Activated naive CD4-positive, alpha-beta T cell (primary cell): Measurements from ENCODE around the gene RETSAT.
A peak's percentile ranks its signal among the peaks of the same experiment; 100 is the strongest.
"Not testable (repeated sequence)": the region's sequence is repeated elsewhere in the genome, so short reads cannot be mapped to it uniquely, and the experiment has no call there.

Source experiments
- DNase-seq, 4 experiments: peaks; one replicate each; lab custom pipeline; 2025; lab: John Stamatoyannopoulos, UW

RETSAT gene

DNA sequence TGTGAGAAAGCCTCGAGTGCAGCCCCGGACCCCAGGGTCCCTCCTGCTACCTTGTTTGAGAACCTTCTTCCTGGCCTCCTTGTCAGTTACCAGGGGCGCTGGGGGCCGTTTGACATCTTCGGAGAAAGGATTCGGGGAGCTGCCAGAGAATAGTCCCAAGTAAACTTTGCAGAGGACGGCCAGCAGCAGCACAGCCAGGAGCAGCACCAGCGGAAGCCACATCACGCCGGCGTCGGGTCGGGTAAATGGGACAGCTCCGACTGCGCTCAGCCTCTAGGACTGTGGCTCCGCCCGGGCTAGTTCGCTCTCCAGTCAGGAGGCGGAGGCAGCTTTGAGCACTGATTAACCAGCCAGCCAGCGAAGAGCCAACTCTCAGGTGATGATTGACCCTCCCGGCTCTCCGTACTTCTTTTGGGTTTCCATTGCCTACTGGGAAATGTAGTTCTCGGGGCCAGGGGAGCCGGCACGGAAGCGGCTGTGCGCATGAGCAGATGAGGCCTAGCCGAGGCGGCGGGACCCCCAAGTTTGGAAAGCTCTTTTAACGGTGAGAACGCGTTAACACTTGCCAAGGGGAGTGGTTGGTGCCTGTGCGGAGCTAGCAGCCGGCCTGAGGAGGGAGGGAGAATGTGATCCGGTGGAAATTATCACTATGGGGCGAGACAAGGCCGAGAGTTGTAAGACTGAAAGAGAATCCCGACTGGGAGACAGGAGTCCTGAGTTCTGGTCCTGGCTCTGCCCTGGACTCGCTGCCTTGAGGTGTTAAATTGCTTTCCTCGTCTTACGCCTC, at the start of gene RETSAT, which contains the start of gene ELMOD3:
TSS of gene RETSAT (minus strand) at position 243 of the 787 bp plus-strand sequence. CDS start at position 222, 21 bp downstream.
TSS of gene ELMOD3 (plus strand) at position 484 of the 787 bp plus-strand sequence. CDS start 2,430 bp downstream, outside the sequence.
- peak; percentile 81 to 87 (median 83) for DNase-seq

DNA sequence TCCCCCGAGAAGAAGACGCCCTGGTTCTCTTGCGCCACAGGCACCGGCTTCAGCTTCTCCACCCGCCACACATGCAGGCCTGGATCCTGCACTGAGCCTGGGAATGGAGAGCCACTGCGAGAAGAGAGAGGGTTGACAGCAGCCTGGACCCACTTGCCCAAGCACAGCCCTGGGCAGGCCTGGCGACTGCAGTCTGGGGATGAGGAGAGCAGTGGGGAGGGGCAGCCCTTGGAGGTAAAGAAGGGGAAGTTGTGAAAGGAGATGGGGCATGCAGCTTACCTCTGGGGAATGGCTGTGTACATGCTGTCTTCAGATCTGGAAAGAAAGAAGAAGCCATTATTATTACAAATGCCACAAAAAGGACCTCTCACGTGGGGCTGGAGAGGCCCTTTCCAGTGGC, 47.5 kb upstream of the RETSAT start:
- no peak for DNase-seq

DNA sequence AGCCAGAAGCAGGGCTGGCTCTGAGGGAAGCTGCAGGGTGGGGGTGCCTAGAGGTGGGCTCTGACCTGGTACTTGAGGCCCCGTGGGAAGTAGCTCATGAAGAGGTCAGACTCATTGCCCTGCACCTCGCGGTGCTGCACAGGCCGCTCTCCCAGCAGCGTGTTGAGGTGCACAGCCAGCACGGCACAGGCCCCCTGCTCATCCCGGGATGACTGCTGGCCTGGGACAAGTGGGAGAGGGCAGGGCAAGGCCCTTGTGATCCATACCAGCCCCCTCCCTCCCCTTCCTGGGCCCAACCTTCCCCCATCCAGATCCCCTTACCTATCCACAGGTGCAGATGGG, 47.1 kb upstream of the RETSAT start:
- no peak for DNase-seq

DNA sequence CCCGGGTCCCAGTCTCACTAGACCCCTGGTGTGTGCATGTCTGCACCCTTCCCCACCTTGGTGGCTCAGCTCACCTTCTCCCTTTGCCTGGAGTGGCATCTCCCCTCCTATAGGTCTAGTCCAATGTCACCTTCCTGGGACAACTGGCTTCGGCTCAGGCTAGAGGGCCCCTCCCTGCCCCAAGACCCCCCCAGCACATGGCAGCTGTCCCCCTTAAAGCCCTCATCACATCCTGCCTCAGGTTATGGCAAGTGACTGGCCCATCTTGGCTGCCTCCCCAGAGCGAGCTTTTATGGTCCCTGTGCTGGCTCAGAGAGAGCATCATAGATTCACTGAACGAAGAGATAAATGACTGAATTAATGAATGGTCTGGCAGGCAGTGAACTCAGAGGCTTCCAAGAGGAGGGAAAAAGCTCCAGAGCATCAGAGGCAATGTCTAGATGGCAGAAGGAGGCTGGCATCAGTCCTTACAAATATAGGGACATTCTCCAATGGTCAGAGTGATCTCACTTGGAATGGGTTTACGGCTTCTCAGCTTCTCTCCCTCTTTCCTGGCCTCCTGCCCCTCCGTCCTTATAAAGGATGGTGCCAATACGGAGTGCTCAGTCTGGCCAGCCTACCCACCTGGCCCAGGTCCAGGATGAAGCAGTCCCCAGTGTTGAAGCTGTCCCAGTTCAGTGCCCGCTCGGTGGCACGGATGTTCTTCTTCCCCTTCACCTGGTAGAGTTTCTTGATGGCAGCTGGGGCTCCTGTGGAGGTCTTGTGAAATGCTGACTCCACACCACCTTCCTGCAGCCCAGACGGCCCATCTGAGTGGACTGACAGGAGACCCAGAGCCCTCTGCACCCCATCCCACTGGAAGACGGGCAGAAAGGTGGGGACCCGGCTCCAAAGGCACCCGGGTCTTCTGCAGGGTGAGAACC, 46.5 kb upstream of the RETSAT start:
- no peak for DNase-seq

DNA sequence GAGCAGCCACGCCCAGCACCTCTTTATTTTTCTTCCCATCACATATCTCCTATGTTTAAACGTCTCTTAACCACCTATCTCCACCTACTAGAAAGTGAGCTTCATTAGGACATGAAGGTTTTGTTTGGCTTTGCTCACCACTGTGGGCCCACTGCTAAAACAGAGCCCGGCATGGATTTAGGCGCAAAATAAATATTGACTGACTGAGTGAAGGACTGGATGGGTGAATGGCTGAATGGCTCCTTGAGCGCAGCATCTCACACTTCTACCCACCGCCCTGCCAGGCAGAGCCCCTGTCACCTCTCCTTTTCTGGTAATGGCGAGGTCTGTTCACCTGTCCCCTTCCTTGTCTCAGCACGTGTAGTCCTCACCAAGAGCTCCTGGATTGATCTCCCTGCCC, 45.7 kb upstream of the RETSAT start:
- DNase-seq = no peak

DNA sequence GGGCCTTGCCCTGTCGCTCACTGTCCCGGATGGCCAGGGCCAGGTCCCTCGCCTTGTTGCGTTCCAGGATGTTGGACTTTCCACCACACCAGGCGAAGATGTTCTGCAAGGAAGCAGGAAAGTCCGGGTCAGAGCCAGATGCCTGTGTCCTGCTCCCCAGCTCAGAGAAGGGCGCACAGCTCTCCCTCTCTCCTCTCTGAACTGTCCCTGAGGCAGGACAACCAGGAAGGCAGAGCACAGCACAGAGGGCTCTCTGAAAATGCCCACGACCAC, 44.8 kb upstream of the RETSAT start:
- no peak for DNase-seq

DNA sequence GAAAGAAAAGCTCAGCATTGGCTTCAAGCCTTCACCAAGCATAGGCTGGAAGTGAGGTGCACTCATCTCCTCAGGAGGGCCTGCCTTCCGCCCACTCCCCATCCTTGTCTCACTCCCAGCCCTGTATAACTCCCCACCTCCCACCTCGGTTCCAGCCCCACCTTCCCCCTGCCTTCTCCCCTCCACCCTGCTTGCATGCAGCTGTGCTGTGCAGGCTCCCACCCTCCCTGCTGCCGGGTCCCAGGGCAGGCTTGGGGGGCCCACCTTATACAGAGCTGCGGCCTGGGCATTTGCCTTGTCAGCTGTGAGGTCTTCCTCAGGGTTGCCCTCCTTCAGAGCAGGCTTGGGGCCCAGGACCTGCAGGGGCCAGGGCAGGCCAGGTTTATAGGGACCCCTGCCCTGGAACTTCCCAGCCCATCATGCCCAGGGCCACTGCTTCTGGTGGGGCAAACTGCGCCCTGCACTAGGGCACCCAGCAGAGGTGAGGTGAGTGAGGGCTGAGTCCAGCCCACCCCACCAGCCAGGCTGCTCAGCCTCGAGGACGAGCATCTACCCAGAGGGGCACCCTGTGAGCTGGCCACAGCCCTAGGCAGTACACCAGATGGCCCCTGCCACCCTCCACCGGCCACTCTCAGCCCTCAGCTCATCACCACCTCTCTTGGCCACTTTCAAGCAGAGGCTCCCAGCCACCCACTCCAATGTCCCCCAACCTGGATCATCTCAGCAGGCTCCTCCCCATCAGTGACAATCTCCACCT, 44.3 kb upstream of the RETSAT start:
- no peak for DNase-seq

DNA sequence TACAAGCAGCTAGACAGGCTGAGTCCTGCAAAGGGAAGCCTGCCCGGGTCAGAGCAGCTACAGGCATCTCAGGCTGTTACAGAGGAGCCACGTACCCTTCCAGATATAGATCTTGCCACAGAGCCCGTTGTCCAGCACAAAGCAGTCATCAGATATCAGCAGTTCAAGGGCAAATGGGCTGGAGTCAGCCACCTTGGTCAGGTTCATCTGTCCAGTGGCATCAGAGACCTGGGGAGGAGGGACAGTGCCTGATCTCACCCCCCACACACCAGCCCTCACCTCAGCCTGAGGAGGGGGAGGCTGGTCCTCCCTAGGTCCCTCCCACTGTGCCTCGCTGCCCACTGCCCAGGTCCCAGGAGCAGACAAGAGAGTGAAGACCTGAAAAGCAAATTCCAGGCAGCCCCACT, 43.6 kb upstream of the RETSAT start:
- DNase-seq = no peak

DNA sequence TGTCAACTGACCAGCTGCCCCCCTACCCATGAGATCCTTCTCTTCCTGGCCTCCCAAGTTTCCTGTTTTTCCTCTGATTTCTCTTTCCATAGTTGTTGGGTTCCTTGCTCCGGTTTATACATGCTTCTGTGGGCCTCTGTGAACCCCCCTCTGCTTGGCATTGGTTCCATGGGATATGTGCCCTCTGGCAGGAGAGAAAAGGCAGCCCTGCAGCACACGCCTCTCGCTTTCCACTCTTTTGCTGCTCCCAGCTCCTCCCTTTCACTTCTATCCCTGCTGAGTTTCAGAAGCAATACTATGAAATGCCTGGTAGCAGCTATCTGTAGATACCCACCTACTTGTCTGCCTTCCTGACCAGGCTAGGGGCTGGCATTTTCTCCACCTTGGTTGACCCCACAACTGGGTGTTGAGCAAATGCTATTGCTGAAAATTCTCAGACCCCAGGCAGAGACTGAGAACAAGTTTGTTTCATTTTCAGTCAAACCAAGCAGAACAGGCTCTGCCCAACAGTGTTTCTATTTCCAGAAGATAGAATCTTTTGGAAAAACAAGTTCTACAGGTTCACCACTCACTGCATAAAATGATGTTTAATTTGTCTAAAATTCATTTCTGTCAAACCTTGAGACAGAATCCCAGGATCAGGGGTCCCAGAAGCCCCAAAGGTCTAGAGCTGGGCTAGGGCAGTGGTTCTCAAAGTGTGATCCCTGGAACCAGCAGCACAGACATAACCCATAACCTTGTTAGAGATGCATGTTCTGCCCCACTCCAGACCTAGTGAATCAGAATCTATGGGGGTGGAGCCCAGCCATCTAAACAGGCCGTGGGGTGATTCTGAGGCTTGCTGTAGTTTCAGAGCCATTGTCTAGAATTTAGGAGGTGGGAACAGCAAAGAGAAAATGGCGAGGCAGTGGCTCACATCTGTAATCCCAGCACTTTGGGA, 42.5 kb upstream of the RETSAT start:
- DNase-seq = no peak

DNA sequence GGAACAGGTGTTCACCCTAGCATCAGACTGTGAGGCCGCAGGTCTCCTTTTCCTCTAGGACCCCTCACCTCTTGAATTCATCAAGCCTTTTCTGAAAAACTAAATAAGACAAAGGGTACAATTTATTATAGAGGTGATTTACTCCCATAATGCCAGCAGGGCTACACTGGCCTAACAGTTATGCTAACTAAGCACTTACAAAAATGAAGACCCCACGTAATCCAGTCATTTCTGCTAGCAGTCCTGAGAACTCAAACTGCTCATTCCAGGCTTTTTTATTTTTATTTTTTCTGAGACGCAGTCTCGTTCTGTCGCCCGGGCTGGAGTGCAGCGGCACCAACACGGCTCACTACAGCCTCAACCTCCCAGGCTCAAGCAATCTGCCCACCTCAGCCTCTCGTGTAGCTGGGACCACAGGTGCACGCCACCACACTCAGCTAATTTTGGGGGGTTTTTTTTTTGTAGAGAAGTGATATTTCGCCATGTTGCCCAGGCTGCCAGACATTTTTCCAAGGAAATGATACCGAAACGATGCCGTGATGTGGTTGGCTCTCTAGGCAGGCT, 41.7 kb upstream of the RETSAT start:
- DNase-seq = no peak

DNA sequence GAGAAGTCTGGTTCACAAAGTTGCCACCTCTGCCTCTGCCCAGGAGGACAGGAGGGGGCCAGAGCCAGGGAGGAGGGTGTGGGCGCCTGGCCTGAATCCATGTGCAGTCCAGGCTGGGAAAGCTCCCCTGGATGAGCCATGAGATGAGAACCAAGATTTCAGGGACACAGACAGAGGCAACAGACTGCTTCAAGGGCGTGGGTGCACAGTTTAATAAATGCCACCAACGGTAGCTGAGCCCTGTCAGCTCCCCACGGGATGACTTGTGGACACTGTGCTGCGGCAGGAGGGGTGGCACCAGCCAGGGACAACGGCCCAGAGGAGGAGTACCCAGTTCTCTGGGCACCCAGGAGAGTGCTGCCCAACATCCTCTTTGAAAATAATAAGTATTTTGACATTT, 40.6 kb upstream of the RETSAT start:
- no peak for DNase-seq

DNA sequence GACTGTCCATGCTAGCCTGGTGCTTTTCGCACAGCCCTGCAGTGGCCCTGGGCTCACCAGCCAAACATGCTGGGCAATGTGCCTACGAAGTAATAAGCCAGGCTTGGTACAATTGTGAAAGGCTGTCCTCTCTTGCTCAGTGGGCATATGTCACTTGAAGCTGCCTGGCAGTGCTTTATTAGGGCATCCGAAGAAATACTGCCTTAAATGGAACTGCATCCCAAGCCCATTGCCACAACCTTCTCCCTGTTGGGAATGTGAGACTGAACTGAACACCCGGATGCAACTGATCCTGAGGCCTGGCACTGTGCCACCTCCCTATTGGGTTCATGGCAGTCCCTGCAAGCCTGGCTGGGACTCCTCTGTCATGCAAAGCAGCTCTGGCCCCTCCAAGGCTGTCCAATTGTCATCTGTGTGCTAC, 39.9 kb upstream of the RETSAT start:
- DNase-seq = no peak

DNA sequence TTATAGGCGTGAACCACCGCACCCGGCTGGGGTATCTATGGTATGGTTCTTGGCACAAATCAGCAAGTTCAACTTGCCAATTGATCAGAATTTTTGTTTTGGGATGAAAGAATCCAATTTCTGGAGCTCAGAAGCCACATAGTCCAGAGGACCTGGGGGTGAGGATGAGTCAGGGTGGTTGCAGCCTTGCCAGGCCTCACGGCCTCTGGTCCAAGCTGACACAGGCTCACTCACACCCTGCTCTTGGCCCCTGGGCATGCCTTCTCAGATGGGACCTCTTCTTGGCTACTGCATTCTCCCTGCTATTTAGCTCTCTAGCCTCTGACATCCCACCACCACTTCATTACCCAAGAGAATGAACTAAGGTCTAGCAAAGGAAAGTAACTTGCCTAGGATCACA, 39.5 kb upstream of the RETSAT start:
- DNase-seq = no peak

DNA sequence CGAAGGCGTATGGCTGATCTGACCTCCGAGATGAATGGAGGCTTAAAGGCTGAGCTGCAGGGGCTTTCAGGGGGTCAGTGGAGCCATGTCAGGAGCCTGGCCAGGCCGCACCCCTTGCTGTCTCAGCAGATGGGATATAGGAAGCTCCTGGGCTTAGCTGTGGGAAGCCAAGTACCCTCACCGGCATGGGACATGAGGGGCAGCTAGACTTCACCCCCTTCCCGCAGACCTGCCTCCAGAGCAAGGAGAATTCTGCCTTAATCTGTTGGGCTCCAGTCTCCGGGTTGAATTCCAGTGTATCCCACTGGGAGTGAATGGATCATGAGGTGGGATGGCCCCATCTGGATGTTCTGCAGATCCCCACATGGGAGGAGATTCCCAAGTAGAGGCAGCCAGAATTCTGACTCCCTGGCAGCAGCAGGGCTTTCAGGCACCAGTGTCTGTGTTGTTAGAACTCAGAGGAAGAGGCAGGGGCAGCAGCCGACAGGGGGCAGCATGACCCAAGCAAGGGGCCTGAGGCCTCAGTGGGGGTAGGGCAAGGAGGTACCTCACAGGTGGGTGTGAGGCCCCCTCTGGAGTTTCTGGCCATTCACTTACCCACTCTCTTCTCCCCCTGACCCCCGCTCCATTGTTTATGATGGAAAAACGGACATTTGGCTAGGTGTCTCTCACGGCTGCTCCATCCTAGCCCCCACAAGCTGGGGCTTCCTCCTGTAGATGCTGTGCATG, 36.8 kb upstream of the RETSAT start:
- peak; percentile 15 to 78 (median 63) for DNase-seq

DNA sequence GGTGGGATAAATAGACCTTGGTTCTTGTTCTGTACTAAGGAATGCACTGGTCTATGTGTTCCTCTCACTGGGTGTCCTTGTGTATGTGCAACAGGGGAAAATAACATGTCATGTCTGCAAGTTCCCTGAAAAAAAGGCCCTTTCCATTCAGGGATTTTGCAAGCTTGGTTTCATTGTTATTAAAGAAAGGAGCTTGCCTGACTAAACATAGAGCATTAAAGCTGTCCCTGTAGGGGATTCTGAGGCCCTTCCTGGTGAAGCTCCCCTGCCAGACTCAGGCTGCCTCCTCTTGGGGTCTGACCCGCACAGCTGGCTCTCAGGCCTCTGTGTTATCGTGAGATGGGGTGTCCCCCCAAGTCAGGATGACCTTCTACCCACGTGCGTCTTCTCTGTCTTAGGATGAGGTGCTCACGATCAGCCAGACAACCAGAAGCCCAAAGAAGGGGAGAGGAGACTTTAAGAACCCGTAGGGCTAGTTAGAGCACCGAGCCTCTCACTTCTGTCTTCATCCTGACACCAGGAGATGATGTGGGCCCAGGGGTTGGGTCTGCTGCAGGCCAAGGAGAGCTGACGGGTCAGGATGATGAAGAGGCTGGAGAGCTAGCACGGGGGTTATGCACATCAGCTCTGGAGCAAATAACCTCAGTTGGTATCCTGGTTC, 34.7 kb upstream of the RETSAT start:
- DNase-seq = no peak

DNA sequence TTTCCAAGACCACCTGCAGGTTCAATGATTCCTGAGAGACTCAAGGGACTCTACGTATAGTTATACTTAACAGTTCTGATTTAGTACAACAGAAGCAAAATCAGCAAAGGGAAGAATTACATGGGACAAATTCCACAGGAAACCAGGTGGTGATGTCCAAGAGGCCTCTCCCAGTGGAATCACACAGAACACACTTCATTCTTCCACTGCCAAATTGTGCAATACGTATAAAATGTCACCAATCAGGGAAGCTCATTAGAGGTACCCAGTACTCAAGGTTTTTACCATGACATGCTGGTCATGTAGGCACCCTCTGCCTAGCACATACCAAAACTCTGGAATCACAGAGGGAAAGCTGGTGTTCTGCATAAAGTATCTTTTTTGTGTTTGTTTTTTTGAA, 33.4 kb upstream of the RETSAT start:
- DNase-seq = no peak

DNA sequence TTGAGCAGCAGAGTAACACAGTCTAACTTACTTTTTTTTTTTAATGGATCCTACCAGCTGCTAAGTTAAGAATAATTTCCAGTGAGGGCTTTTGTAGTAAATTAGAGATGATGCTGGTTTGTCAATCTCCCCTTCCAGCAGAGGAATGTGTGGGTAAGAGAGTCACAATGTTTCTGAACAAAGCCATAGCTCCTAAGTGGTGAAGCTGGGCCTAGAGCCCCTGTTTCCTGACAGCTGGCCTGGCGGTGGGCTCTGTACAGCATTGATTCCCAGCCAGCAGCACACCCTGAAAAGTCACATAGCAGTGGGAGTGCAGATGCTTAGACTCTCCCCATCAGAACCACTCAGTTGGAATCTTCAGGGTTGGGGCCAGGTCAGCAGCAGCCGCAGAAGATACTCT, 31.4 kb upstream of the RETSAT start:
- no peak for DNase-seq

DNA sequence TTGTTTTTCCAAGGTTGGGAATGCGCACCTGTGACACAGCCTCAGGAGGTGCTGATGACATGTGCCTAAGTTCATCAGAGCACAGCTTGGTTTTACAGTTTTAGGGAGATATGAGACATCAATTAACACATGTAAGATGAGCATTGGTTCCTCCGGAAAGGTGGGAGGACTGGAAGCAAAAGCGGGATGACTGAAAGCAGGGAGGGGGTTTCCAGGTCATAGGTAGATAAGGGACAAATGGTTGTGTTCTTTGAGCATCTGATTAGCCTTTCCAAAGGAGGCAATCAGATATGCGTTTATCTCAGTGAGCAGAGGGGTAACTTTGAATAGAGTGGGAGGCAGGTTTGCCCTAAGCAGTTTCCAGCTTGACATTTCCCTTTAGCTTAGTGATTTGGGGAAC, 29.5 kb upstream of the RETSAT start:
- DNase-seq = no peak

DNA sequence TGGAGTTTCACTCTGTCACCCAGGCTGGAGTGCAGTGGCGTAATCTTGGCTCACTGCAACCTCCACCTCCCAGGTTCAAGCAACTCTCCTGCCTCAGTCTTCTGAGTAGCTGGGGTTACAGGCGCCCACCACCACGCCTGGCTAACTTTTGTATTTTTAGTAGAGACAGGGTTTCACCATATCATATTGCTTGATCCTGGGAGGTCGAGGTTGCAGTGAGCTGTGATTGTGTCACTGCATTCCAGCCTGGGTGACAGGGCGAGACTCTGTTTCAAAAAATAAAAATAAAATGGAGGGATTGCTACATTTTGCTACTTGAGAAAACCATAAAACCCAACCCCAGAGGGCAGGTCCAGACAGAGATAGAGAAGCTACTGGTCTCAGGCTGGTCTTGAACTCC, 28.8 kb upstream of the RETSAT start:
- not testable (repeated sequence) for DNase-seq

DNA sequence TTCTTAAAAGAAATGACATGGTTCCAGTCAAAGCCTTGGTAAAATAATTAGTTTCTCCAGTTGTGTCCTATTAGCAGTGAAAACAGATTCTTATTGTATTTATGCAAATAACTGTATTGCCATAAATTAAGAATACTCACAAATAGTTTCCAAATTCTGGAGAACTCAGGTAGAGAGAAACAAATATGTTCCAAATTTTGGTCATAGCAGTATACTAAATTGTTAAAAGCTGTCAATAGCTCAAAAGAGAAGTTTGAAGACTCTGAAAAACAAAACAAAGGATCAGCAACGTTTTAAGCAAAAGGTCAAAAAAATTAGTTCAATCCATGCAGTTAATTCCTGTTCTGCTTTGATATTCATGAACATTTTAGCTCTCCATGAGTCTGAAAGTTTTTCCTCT, 25.7 kb upstream of the RETSAT start:
- no peak for DNase-seq
